Measurements from ENCODE around the gene ADGRG7.

ADGRG7 gene

GRCh38 chr3:100584101-100584660, 25.2 kb upstream of the ADGRG7 start:
- H3K27ac ChIP-seq: no peak overlapping the region
- TF ChIP-seq CTCF (IDR thresholded peaks at IDR 0.05) (no peak), ZFX (IDR thresholded peaks at IDR 0.05; ENCODE audit: borderline replicate concordance) (no peak)

GRCh38 chr3:100586832-100587231, 22.6 kb upstream of the ADGRG7 start:
- H3K27ac ChIP-seq: no peak overlapping the region
- TF ChIP-seq ZFX (IDR thresholded peaks at IDR 0.05; ENCODE audit: borderline replicate concordance): no peak
- no peak for TF ChIP-seq CTCF (IDR thresholded peaks at IDR 0.05)

GRCh38 chr3:100588251-100588650, 21.1 kb upstream of the ADGRG7 start:
- no peak for TF ChIP-seq CTCF (IDR thresholded peaks at IDR 0.05)
- TF ChIP-seq ZFX (IDR thresholded peaks at IDR 0.05; ENCODE audit: borderline replicate concordance): no peak
- H3K27ac ChIP-seq: no peak overlapping the region

- peak; percentile 92 for TF ChIP-seq CTCF (IDR thresholded peaks at IDR 0.05)
- TF ChIP-seq ZFX (IDR thresholded peaks at IDR 0.05; ENCODE audit: borderline replicate concordance): no peak
- peak overlapping the region; percentile 92 for H3K27ac ChIP-seq
These were observed 19.1 kb upstream of the ADGRG7 start for GRCh38 chr3:100590114-100590839.

- TF ChIP-seq ZFX (IDR thresholded peaks at IDR 0.05; ENCODE audit: borderline replicate concordance) (no peak), CTCF (IDR thresholded peaks at IDR 0.05) (peak; percentile 59)
- peak overlapping the region; percentile 92 for H3K27ac ChIP-seq
These were observed 18.6 kb upstream of the ADGRG7 start for GRCh38 chr3:100590840-100591147.

- H3K27ac ChIP-seq: peak overlapping the region; percentile 92
- no peak for TF ChIP-seq ZFX (IDR thresholded peaks at IDR 0.05; ENCODE audit: borderline replicate concordance)
- no peak for TF ChIP-seq CTCF (IDR thresholded peaks at IDR 0.05)
These were observed 18.0 kb upstream of the ADGRG7 start for GRCh38 chr3:100591411-100591810.

GRCh38 chr3:100600181-100601042, 9.0 kb upstream of the ADGRG7 start:
- TF ChIP-seq CTCF (IDR thresholded peaks at IDR 0.05) (no peak), ZFX (IDR thresholded peaks at IDR 0.05; ENCODE audit: borderline replicate concordance) (no peak)
- no peak overlapping the region for H3K27ac ChIP-seq
